Measurements from ENCODE around the gene CLTCL1. TPM values are rescaled to one million over a fixed set of nuclear protein-coding genes. Genes with fewer than 3 reads are reported as not detected.

The CLTCL1 gene
- polyA plus RNA-seq, 1 donor (not counting 4 experiments of a cell fraction or from before 2014, with no cell fraction given), result 12.4 TPM

DNA sequence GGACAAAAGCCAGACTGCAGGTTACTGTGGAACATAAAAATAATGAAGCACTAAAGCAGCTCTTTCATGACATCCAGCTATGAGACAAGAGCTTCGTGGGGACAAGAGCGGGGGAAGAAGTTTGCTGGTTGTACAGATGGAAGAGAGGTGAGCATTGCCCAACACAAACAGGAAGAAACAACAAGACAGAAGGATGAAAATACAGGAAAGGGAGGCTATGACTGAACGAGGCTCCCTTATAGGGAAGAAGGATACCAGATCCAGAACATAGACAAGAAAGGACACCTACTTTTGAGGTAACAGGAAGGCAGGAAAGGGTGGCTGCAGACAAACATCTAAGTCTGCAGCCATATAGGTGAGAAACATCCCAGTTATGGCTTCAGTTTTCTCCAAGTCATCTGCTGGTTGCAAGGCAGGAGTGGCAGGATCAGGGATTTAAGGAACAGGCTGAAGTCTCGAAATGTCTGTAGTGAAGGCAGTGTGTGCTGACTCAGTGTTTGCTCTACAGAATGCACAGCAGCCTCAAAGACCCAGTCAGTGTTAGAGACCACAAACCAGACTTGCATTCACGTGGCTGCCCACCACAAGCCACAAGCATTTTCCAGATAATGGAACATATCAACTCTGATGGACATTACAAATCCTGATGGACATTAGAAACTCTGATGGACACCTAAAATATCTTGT lies 1.9 kb downstream of the CLTCL1 start:
- Histone ChIP-seq H3K36me3 (ENCODE audit: control insufficient read depth in 2 of 2, extremely low read depth in 1 of 2, insufficient read depth in 2 of 2, low read length in 2 of 2) (no peaks in the 10 kb centered on the region), H3K27me3 (ENCODE audit: control insufficient read depth, extremely low read depth, insufficient read depth, low read length) (no peaks in the 10 kb centered on the region), H3K4me2 (ENCODE audit: control insufficient read depth, extremely low read depth, insufficient read depth, low read depth, low read length) (peak overlapping the region; percentile 99), H3K27ac (ENCODE audit: control insufficient read depth, insufficient read depth, low read length) (no peak overlapping the region), H3K9me1 (ENCODE audit: control insufficient read depth, extremely low read depth, insufficient read depth, low read length) (no peaks in the 10 kb centered on the region), H3K79me2 (ENCODE audit: control insufficient read depth, insufficient read depth, low read length) (no peaks in the 10 kb centered on the region), H4K20me1 (ENCODE audit: control insufficient read depth, extremely low read depth, insufficient read depth, low read length) (no peaks in the 10 kb centered on the region), H3K9me3 (ENCODE audit: control insufficient read depth, low read depth, low read length) (no peaks in the 10 kb centered on the region), H3K4me1 (ENCODE audit: control insufficient read depth, extremely low read depth, insufficient read depth, low read length) (peaks cover 47% of the 10 kb centered on the region), H2AFZ (ENCODE audit: control insufficient read depth, low read length) (no peak overlapping the region), H3K4me3 (ENCODE audit: control insufficient read depth in 2 of 3, extremely low read depth in 1 of 3, insufficient read depth in 2 of 3, low read depth in 1 of 3, low read length in 3 of 3) (no peak overlapping the region), H3K9ac (ENCODE audit: control insufficient read depth, extremely low read depth, insufficient read depth, low read length) (no peak overlapping the region)
- FAIRE-seq (no peak), DNase-seq (ENCODE audit: low read depth, low spot score) (peak; percentile 36)
- dilution Hi-C loops (cut with MboI; ENCODE audit: extremely low pct_ligation_motif_present, low sequenced_read_pairs), result no loop called here
- no peak for TF ChIP-seq EZH2 (IDR thresholded peaks at IDR 0.05; ENCODE audit: low read length)
- TF ChIP-seq, protein P1, sequence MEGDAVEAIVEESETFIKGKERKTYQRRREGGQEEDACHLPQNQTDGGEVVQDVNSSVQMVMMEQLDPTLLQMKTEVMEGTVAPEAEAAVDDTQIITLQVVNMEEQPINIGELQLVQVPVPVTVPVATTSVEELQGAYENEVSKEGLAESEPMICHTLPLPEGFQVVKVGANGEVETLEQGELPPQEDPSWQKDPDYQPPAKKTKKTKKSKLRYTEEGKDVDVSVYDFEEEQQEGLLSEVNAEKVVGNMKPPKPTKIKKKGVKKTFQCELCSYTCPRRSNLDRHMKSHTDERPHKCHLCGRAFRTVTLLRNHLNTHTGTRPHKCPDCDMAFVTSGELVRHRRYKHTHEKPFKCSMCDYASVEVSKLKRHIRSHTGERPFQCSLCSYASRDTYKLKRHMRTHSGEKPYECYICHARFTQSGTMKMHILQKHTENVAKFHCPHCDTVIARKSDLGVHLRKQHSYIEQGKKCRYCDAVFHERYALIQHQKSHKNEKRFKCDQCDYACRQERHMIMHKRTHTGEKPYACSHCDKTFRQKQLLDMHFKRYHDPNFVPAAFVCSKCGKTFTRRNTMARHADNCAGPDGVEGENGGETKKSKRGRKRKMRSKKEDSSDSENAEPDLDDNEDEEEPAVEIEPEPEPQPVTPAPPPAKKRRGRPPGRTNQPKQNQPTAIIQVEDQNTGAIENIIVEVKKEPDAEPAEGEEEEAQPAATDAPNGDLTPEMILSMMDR (optimal IDR thresholded peaks at IDR 0.05 in 1 of 3, IDR thresholded peaks at IDR 0.05 in 1 of 3, conservative IDR thresholded peaks at IDR 0.05 in 1 of 3; ENCODE audit: extremely low read depth in 1 of 3, insufficient read depth in 2 of 3, low read length in 3 of 3), result no peak

DNA sequence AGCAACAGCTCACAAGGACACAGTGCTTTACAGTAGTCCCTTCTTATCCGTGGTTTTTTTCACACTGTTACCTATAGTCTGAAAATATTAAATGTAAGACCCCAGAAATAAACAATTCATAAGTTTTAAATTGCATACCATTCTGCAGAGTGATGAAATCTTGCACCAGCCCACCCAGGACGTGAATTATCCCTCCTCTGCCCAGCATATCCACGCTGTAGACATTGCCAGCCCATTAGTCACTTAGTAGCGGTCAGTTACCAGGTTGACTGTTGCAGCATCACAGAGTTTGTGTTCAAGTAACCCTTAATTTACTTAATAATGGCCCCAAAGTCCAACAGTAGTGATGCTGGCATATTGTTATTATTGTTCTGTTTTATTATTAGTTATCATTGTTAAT lies 3.6 kb downstream of the CLTCL1 start:
- Histone ChIP-seq H3K4me2 (ENCODE audit: control insufficient read depth, extremely low read depth, insufficient read depth, low read depth, low read length) (peak overlapping the region; percentile 86), H3K4me3 (ENCODE audit: control insufficient read depth in 2 of 3, extremely low read depth in 1 of 3, insufficient read depth in 2 of 3, low read depth in 1 of 3, low read length in 3 of 3) (peak overlapping the region in 1 of 3 experiments; percentile 3), H3K4me1 (ENCODE audit: control insufficient read depth, extremely low read depth, insufficient read depth, low read length) (peaks cover 47% of the 10 kb centered on the region), H2AFZ (ENCODE audit: control insufficient read depth, low read length) (no peak overlapping the region), H3K9ac (ENCODE audit: control insufficient read depth, extremely low read depth, insufficient read depth, low read length) (peak overlapping the region; percentile 46), H4K20me1 (ENCODE audit: control insufficient read depth, extremely low read depth, insufficient read depth, low read length) (no peaks in the 10 kb centered on the region), H3K27ac (ENCODE audit: control insufficient read depth, insufficient read depth, low read length) (peak overlapping the region; percentile 76), H3K79me2 (ENCODE audit: control insufficient read depth, insufficient read depth, low read length) (no peaks in the 10 kb centered on the region), H3K36me3 (ENCODE audit: control insufficient read depth in 2 of 2, extremely low read depth in 1 of 2, insufficient read depth in 2 of 2, low read length in 2 of 2) (no peaks in the 10 kb centered on the region), H3K9me1 (ENCODE audit: control insufficient read depth, extremely low read depth, insufficient read depth, low read length) (no peaks in the 10 kb centered on the region), H3K9me3 (ENCODE audit: control insufficient read depth, low read depth, low read length) (no peaks in the 10 kb centered on the region), H3K27me3 (ENCODE audit: control insufficient read depth, extremely low read depth, insufficient read depth, low read length) (no peaks in the 10 kb centered on the region)
- FAIRE-seq (no peak), DNase-seq (ENCODE audit: low read depth, low spot score) (no peak)
- dilution Hi-C loops (cut with MboI; ENCODE audit: extremely low pct_ligation_motif_present, low sequenced_read_pairs), result no loop called here
- TF ChIP-seq, protein P1 (optimal IDR thresholded peaks at IDR 0.05 in 1 of 3, IDR thresholded peaks at IDR 0.05 in 1 of 3, conservative IDR thresholded peaks at IDR 0.05 in 1 of 3; ENCODE audit: extremely low read depth in 1 of 3, insufficient read depth in 2 of 3, low read length in 3 of 3), result no peak
- TF ChIP-seq EZH2 (IDR thresholded peaks at IDR 0.05; ENCODE audit: low read length), result no peak
